Measurements from ENCODE around the gene FEN1. TPM values are rescaled to one million over a fixed set of nuclear protein-coding genes. Genes with fewer than 3 reads are reported as not detected.

The FEN1 gene
- total and polyA plus RNA-seq, 2 donors from 2014 or later = 8.5 to 8.8 TPM

DNA sequence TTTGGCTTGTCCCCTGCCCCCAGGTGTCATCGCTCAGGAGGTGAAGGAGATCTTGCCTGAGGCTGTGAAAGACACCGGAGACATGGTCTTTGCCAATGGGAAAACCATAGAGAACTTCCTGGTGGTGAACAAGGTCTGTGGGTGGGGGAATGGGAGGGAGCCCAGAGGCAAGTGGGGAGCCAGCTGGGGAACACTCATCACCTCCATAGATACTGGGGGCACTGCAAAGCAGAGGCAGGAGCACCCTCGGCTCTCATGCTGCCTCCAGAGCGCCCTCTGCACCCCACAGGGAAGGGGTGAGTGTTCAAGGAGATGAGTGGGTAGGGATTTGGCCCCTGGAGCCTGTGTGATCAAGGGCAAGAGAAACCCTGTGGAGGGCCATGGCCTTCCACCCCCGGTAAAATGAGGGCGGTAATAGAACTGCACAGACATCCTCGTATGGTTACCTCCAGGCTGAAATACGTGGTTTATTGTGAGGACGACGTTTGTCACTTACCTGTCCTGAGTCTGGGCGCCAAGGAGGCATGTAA, 14.3 kb upstream of the FEN1 start:
- TF ChIP-seq, protein P1, sequence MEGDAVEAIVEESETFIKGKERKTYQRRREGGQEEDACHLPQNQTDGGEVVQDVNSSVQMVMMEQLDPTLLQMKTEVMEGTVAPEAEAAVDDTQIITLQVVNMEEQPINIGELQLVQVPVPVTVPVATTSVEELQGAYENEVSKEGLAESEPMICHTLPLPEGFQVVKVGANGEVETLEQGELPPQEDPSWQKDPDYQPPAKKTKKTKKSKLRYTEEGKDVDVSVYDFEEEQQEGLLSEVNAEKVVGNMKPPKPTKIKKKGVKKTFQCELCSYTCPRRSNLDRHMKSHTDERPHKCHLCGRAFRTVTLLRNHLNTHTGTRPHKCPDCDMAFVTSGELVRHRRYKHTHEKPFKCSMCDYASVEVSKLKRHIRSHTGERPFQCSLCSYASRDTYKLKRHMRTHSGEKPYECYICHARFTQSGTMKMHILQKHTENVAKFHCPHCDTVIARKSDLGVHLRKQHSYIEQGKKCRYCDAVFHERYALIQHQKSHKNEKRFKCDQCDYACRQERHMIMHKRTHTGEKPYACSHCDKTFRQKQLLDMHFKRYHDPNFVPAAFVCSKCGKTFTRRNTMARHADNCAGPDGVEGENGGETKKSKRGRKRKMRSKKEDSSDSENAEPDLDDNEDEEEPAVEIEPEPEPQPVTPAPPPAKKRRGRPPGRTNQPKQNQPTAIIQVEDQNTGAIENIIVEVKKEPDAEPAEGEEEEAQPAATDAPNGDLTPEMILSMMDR (IDR thresholded peaks at IDR 0.05; ENCODE audit: borderline replicate concordance, extremely low read depth, insufficient read depth) = no peak
- no peak overlapping the region for H3K9ac ChIP-seq (ENCODE audit: low read length in 3 of 3)
- no peaks in the 10 kb centered on the region for H3K9me3 ChIP-seq (ENCODE audit: control insufficient read depth in 2 of 3, insufficient read depth in 1 of 3, low read length in 3 of 3)
- no peak overlapping the region for H3K27ac ChIP-seq (ENCODE audit: low read depth in 2 of 2, low read length in 2 of 2)
- H3K27me3 ChIP-seq (ENCODE audit: control insufficient read depth, insufficient read depth, low read length) = no peaks in the 10 kb centered on the region
- intact Hi-C loops (cut with DNase I) = no loop called here
- DNase-seq = peak in 1 of 5 donors; percentile 56
- H3K4me3 ChIP-seq (ENCODE audit: low read length in 3 of 3) = no peak overlapping the region
- H3K4me1 ChIP-seq (ENCODE audit: control insufficient read depth in 2 of 3, insufficient read depth in 2 of 3, low read depth in 1 of 3, low read length in 3 of 3) = peaks cover 0 to 2% (median 0%) of the 10 kb centered on the region in 3 donors
- no peak for FAIRE-seq
- peaks cover 0 to 2% (median 0%) of the 10 kb centered on the region in 3 donors for H3K36me3 ChIP-seq (ENCODE audit: control insufficient read depth in 2 of 3, insufficient read depth in 3 of 3, low read length in 3 of 3)

DNA sequence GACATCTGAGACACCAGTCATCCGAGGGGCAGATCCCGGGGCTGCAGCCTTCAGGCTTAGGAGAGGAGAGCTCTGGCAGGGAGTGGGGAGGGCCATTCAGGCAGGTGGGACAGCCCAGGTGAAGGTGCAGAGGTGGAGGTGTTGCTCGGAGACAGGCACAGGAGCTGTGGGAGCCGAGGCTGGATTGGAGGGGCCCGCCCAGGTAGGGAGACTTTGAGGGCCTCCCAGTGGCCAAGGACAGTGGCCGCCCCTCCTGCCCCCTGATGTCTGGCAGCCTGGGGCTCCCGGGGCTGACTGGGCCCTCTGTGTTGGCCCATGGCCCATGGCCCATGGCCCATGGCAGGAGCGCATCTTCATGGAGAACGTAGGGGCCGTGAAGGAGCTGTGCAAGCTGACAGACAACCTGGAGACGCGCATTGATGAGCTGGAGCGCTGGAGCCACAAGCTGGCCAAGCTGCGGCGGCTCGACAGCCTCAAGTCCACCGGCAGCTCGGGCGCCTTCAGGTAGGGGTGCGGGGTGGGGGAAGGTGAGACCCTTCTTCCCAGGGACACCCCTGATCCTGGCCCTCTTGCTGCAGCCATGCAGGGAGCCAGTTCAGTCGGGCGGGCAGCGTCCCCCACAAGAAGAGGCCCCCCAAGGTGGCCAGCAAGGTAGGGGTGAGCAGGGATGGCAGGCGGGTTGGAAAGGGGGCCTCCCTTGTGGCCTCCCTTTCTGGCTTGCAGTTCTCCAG, 13.6 kb upstream of the FEN1 start:
- intact Hi-C loops (cut with DNase I) = no loop called here
- DNase-seq = peak in 1 of 5 donors; percentile 73
- TF ChIP-seq, protein P1 (IDR thresholded peaks at IDR 0.05; ENCODE audit: borderline replicate concordance, extremely low read depth, insufficient read depth) = no peak
- H3K9ac ChIP-seq (ENCODE audit: low read length in 3 of 3) = no peak overlapping the region
- H3K4me1 ChIP-seq (ENCODE audit: control insufficient read depth in 2 of 3, insufficient read depth in 2 of 3, low read depth in 1 of 3, low read length in 3 of 3) = peaks cover 0 to 2% (median 0%) of the 10 kb centered on the region in 3 donors
- H3K9me3 ChIP-seq (ENCODE audit: control insufficient read depth in 2 of 3, insufficient read depth in 1 of 3, low read length in 3 of 3) = no peaks in the 10 kb centered on the region
- H3K27ac ChIP-seq (ENCODE audit: low read depth in 2 of 2, low read length in 2 of 2) = no peak overlapping the region
- FAIRE-seq = no peak
- no peaks in the 10 kb centered on the region for H3K27me3 ChIP-seq (ENCODE audit: control insufficient read depth, insufficient read depth, low read length)
- H3K4me3 ChIP-seq (ENCODE audit: low read length in 3 of 3) = no peak overlapping the region
- H3K36me3 ChIP-seq (ENCODE audit: control insufficient read depth in 2 of 3, insufficient read depth in 3 of 3, low read length in 3 of 3) = peaks cover 0 to 5% (median 0%) of the 10 kb centered on the region in 3 donors

DNA sequence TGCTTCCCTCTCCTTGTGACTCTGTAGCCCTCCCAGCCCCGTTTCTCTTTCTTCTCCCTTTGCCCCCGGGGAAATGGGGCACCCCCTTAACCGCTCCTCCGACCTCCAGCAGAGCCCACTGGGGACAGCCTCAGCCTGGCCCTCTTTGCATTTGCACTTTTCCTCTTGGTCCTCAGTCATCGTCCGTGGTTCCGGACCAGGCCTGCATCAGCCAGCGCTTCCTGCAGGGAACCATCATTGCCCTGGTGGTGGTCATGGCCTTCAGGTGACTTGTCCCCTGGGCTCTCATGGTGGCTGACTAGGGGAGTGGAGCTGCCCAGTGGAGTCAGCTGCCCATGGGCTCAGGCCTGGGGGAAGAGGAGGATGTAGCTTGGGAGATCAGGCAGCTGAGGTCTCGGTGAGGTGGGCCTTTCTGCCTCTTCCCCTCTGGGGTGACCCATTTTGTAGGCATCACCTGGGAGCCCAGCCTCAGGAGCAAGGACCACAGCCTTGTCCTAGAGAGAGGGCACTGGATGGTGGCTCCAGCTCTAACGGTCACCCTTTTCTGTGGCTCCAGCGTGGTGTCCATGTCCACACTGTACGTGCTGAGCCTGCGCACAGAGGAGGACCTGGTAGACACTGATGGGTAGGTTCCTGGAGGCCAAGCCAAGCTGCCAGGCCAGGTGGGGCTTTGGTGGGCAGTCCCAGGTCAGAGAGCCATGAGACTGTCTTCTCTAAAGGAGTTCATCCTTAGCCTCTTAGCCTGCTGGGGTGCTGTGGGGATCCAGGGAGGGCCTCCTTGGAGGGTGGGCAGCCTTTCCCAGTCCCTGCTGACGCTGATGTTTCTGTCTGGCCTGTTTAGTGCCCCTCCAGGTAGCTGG, 12.8 kb upstream of the FEN1 start:
- H3K27ac ChIP-seq (ENCODE audit: low read depth in 2 of 2, low read length in 2 of 2) = no peak overlapping the region
- peak in 1 of 5 donors; percentile 54 for DNase-seq
- no peaks in the 10 kb centered on the region for H3K27me3 ChIP-seq (ENCODE audit: control insufficient read depth, insufficient read depth, low read length)
- H3K4me3 ChIP-seq (ENCODE audit: low read length in 3 of 3) = no peak overlapping the region
- no peak for FAIRE-seq
- no peaks in the 10 kb centered on the region for H3K9me3 ChIP-seq (ENCODE audit: control insufficient read depth in 2 of 3, insufficient read depth in 1 of 3, low read length in 3 of 3)
- intact Hi-C loops (cut with DNase I) = no loop called here
- H3K9ac ChIP-seq (ENCODE audit: low read length in 3 of 3) = no peak overlapping the region
- peaks cover 0 to 2% (median 0%) of the 10 kb centered on the region in 3 donors for H3K4me1 ChIP-seq (ENCODE audit: control insufficient read depth in 2 of 3, insufficient read depth in 2 of 3, low read depth in 1 of 3, low read length in 3 of 3)
- H3K36me3 ChIP-seq (ENCODE audit: control insufficient read depth in 2 of 3, insufficient read depth in 3 of 3, low read length in 3 of 3) = peaks cover 0 to 6% (median 0%) of the 10 kb centered on the region in 3 donors
- TF ChIP-seq, protein P1 (IDR thresholded peaks at IDR 0.05; ENCODE audit: borderline replicate concordance, extremely low read depth, insufficient read depth) = no peak

All from kidney (tissue), 14 donors.